Progenitor cell of endocrine pancreas (in vitro differentiated cells): Measurements from ENCODE around the gene GON4L. TPM values are rescaled to one million over a fixed set of nuclear protein-coding genes. Genes with fewer than 3 reads are reported as not detected.

Experiments used
- DNase-seq: peaks from one replicate; pipeline ENCODE4 v3.0.0; 2021; ENCODE audit warnings: low spot score; ENCODE audit not compliant: unreplicated experiment
- H3K27ac Mint-ChIP-seq: 2 replicates; pipeline ENCODE4 v1.8.0; 2021; ENCODE audit warnings: mild to moderate bottlenecking, moderate library complexity, mixed read lengths
- H3K27me3 Mint-ChIP-seq: 2 replicates; pipeline ENCODE4 v1.8.0; 2021; ENCODE audit warnings: mixed read lengths
- H3K36me3 Mint-ChIP-seq: 2 replicates; pipeline ENCODE4 v1.8.0; 2022; ENCODE audit warnings: mixed read lengths; ENCODE audit not compliant: insufficient read depth
- H3K4me1 Mint-ChIP-seq: 2 replicates; pipeline ENCODE4 v1.8.0; 2021; ENCODE audit warnings: low read depth, mixed read lengths
- H3K4me3 Mint-ChIP-seq: 2 replicates; pipeline ENCODE4 v1.8.0; 2021; ENCODE audit warnings: low read depth, mild to moderate bottlenecking, moderate library complexity, mixed read lengths
- H3K9me3 Mint-ChIP-seq: 2 replicates; pipeline ENCODE4 v1.8.0; 2021; ENCODE audit warnings: low read depth, mixed read lengths
- total RNA-seq: library from RNA; stranded (reverse); gene quantifications from 2 replicates; pipeline ENCODE4 v1.2.1, GENCODE V29; 2021
- TF ChIP-seq, protein P1 (sequence below): fragments of 200-600 bp; sonication (generic); IDR thresholded peaks from one replicate; pipeline ENCODE4 v1.5.0; 2021; ENCODE audit warnings: antibody characterized with exemption, mild to moderate bottlenecking; ENCODE audit not compliant: unreplicated experiment

The GON4L gene
- total RNA-seq, 1 donor from 2014 or later = 69.4 TPM

DNA sequence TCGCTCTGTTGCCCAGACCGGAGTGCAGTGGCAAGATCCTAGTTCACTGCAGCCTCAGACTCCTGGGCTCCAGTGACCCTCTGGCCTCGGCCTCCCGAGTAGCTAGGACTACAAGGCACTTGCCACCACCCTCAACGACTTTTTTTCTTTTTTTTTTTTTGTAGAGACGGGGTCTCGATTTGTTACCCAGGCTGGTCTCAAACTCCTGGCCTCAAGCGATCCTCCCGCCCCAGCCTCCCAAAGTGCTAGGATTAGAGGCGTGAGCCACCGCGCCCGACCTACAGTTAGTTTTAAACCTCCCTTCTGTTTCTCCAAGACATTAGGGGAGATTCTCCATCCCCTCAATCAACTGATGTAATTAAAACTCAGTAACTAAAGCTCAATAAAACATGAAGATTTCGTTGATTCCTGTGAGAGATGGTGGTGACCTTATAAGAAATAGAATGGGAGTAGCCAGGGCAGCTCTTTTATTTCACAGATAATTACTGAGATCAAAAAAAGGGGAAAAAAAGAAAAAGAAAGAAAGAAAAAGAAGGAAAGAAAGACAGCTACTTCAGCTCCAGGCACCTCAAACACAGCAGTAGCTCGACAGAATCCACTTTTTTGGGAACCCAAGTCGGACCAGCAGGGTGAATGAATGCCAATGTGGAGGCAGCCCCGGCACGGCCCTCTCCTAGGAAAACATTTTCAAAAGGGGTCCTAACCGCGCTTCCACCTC is 598 bp downstream of the GON4L start:
- Mint-ChIP-seq H3K4me3 (peak overlapping the region; percentile 99), H3K9me3 (no peaks in the 10 kb centered on the region), H3K36me3 (peaks cover 17% of the 10 kb centered on the region), H3K27ac (peak overlapping the region; percentile 97), H3K4me1 (peaks cover 9% of the 10 kb centered on the region), H3K27me3 (peaks cover 11% of the 10 kb centered on the region)
- DNase-seq = no peak
- TF ChIP-seq, protein P1, sequence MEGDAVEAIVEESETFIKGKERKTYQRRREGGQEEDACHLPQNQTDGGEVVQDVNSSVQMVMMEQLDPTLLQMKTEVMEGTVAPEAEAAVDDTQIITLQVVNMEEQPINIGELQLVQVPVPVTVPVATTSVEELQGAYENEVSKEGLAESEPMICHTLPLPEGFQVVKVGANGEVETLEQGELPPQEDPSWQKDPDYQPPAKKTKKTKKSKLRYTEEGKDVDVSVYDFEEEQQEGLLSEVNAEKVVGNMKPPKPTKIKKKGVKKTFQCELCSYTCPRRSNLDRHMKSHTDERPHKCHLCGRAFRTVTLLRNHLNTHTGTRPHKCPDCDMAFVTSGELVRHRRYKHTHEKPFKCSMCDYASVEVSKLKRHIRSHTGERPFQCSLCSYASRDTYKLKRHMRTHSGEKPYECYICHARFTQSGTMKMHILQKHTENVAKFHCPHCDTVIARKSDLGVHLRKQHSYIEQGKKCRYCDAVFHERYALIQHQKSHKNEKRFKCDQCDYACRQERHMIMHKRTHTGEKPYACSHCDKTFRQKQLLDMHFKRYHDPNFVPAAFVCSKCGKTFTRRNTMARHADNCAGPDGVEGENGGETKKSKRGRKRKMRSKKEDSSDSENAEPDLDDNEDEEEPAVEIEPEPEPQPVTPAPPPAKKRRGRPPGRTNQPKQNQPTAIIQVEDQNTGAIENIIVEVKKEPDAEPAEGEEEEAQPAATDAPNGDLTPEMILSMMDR = no peak

DNA sequence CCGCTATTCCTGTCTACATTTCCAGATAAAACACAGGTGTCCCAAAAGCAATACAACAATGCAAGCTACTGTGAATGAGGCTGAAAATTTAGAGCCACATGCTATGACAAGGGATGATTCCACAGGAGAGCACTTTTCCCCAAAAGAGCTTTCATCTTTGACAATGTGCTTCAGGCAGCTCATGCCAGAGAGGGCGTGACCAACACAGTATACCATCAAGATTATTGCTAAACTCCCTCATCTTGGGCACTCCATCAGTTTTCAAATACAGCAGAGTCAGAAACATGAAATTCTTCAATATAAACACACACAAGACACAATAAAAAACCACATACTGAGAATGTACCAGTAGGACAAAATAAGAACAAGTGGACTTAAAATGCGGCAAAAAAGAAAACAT is 6.7 kb downstream of the GON4L start:
- Mint-ChIP-seq H3K4me1 (peaks cover 2% of the 10 kb centered on the region), H3K4me3 (no peak overlapping the region), H3K36me3 (peaks cover 27% of the 10 kb centered on the region), H3K27me3 (no peaks in the 10 kb centered on the region), H3K9me3 (no peaks in the 10 kb centered on the region), H3K27ac (peak overlapping the region; percentile 11)
- TF ChIP-seq, protein P1 = no peak
- DNase-seq = no peak

DNA sequence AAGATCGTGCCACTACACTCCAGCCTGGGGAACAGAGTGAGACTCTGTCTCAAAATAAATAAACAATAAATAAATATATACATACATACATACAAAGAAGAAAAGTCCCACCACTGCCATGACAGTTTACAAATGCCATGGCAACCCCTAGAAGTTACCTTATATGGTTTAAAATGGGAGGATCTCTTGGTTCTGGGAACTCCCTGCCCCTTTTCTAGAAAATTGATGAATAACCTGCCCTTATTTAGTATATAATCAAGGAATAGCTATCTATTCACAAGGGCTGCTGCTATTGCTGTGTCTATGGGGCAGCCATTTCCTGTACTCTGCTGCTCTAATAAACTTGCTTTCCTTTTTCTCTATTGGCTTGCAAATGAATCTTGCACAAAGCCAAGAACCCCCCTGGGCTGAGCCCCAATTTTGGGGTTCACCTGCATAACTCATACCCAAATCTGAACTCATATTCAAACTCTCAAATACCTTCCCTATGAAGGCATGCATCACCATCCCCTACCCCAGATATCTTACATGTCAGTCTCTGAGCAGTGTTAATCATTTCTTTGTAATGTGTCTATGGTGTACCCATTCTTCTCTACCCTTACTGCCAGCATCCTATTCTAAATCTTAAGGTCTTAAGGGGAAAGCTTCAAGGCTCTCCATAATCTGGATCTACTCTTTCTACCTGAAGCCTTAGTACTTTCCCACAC is 9.0 kb downstream of the GON4L start:
- no peak overlapping the region for H3K4me3 Mint-ChIP-seq
- no peak for DNase-seq
- H3K9me3 Mint-ChIP-seq = no peaks in the 10 kb centered on the region
- TF ChIP-seq, protein P1 = no peak
- H3K36me3 Mint-ChIP-seq = peaks cover 25% of the 10 kb centered on the region
- no peaks in the 10 kb centered on the region for H3K27me3 Mint-ChIP-seq
- peaks cover 2% of the 10 kb centered on the region for H3K4me1 Mint-ChIP-seq
- no peak overlapping the region for H3K27ac Mint-ChIP-seq

DNA sequence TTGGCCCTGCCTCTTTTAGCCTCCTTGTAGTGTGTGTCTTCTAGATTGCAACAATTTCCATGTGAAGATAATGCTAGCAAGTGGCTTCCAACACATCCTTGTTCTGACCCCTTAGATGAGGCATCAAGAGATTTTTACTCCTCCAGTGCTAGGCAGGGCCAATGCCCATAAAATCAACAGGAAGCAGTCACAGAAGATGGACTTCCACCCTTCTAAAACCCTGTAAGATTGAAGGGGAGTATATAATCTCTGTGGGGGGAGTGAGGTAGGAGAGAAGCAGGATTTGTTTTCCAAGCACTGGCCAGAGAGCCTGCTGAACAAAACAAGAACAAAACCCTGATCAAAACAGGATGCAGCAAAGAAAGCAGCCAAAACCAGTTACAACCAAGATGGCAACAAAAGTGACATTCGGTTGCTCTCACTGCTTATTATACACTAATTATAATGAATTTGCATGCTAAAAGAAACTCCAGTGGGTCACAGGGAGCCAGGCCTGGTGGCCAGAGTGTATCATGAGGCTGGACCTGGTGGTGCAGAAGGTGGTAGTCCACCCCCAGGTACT is 12.1 kb downstream of the GON4L start:
- Mint-ChIP-seq H3K27ac (no peak overlapping the region), H3K27me3 (no peaks in the 10 kb centered on the region), H3K36me3 (peaks cover 12% of the 10 kb centered on the region), H3K4me3 (no peak overlapping the region), H3K9me3 (no peaks in the 10 kb centered on the region), H3K4me1 (no peaks in the 10 kb centered on the region)
- TF ChIP-seq, protein P1 = no peak
- no peak for DNase-seq

DNA sequence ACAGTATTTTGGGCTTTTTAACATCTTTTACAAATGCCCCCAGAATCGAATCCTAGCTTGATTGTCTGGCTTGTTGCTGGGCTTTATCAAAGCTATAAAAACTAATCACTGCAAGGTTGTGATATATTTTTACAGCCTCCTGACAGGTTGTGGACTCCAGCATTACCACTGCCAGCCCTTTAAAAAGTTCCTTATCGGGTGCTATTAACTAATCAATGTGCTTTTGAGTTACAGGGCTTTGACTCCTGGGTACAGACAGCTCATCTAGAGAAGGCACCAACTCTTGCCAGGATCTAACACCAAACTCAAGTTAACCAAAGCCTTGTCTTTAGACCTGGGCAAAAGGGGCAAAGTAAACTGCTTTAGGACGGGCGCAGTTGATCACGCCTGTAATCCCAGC is 16.6 kb downstream of the GON4L start:
- no peak overlapping the region for H3K4me3 Mint-ChIP-seq
- DNase-seq = no peak
- H3K27ac Mint-ChIP-seq = no peak overlapping the region

More for the DNA sequence above, 16.6 kb downstream of the GON4L start:
- Mint-ChIP-seq H3K27me3 (no peaks in the 10 kb centered on the region), H3K36me3 (peaks cover 18% of the 10 kb centered on the region), H3K4me1 (peaks cover under 1% of the 10 kb centered on the region), H3K9me3 (no peaks in the 10 kb centered on the region)
- TF ChIP-seq, protein P1 = no peak
